Thymus (tissue), 11 donors: ENCODE data around the gene SASH1. TPM values are rescaled to one million over a fixed set of nuclear protein-coding genes. Genes with fewer than 3 reads are reported as not detected.

Source experiments
- DNase-seq, 9 donors: peaks; one replicate each; pipeline ENCODE4 v3.0.0-alpha.2; 2013; ENCODE audit warnings: low spot score in 9 of 9, low read depth in 6 of 9, missing footprints in 1 of 9
- H3K27ac ChIP-seq, 2 donors: one replicate each; pipeline ENCODE4 v1.5.1; 2013; ENCODE audit warnings: control low read depth in 1 of 2, low read depth in 1 of 2, low read length in 1 of 2, mild to moderate bottlenecking in 1 of 2, moderate library complexity in 1 of 2
- H3K27me3 ChIP-seq, 2 donors: one replicate each; pipeline ENCODE4 v1.5.1; 2013; ENCODE audit warnings: low read length in 1 of 2; ENCODE audit not compliant: control insufficient read depth in 2 of 2, insufficient read depth in 1 of 2
- H3K36me3 ChIP-seq, 2 donors: one replicate each; pipeline ENCODE4 v1.5.1; 2013; ENCODE audit warnings: low read length in 1 of 2, mild to moderate bottlenecking in 1 of 2, moderate library complexity in 1 of 2; ENCODE audit not compliant: control insufficient read depth in 2 of 2, insufficient read depth in 2 of 2
- H3K4me1 ChIP-seq, 2 donors: one replicate each; pipeline ENCODE4 v1.5.1; 2013; ENCODE audit warnings: low read length in 2 of 2; ENCODE audit not compliant: control insufficient read depth in 2 of 2, insufficient read depth in 2 of 2
- H3K4me3 ChIP-seq, 2 donors: one replicate each; pipeline ENCODE4 v1.5.1; 2013; ENCODE audit warnings: low read length in 2 of 2, control low read depth in 1 of 2, mild to moderate bottlenecking in 1 of 2
- H3K9me3 ChIP-seq, 2 donors: one replicate each; pipeline ENCODE4 v1.5.1; 2013; ENCODE audit warnings: low read length in 1 of 2, mild to moderate bottlenecking in 1 of 2; ENCODE audit not compliant: control insufficient read depth in 2 of 2, insufficient read depth in 1 of 2
- WGBS: extraction: QIAGEN DNeasy Blood & Tissue Kit; methylation state at CpG from one replicate; pipeline ENCODE4 v1.1.7; 2013; 5-methylcytosine and 5-hydroxymethylcytosine counted together
- polyA plus RNA-seq: library from polyadenylated mRNA; stranded (reverse); fragments of 200-250 nt; gene quantifications from one replicate; pipeline ENCODE4 v1.2.3, GENCODE V29; 2013
- total RNA-seq: library from RNA; stranded (reverse); fragments of 120-200 nt; gene quantifications from one replicate; pipeline ENCODE4 v1.2.4, GENCODE V29; 2013
- donor health status: healthy.

SASH1 gene
- total and polyA plus RNA-seq, 2 donors = 3.7 to 7.0 TPM

DNA sequence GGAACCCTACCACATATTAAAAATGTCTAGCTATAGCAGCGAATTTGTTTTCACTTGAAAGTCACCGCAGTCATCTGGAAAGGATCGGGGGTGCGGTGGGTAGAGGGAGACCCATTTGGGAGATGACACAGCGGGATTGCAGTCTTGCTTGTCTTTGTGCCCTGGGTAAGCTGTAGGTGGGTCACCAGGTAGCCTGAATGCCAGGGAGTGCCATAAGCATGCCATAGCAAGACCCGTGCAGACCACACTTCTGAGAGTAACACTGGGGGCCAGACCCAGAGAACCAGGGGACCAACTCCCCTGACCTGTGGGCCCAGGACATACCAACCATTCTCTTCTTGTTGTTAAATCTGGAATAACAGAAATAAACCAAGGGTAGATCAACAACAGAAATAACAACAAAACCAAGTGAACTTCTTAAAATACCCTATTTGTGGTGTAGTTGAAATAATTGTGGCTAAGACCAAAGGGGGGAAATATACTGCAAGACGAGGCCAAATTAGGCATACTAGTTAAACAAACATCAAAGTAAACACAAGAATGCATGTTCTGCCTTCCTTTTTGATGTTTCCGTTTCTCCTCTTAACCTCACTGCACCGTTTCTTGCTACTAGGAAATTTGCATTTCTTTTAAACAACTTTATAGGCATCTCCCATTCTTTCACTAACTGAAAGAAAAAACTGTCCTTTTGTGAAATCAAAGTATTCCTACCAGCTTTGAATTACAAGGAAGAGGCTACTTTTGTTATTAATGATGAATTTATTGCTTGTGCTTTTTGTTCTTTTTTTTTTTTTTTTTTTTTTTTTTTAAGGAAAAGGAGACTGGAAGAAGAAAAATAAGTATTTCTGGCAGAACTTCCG, 128.2 kb downstream of the SASH1 start:
- Histone ChIP-seq H3K27ac (no peak overlapping the region), H3K36me3 (no peaks in the 10 kb centered on the region), H3K4me1 (no peaks in the 10 kb centered on the region), H3K4me3 (no peak overlapping the region), H3K27me3 (no peaks in the 10 kb centered on the region), H3K9me3 (no peaks in the 10 kb centered on the region)
- no peak for DNase-seq
- WGBS = 87% methylated on average over 10 of the region's 10 CpGs

DNA sequence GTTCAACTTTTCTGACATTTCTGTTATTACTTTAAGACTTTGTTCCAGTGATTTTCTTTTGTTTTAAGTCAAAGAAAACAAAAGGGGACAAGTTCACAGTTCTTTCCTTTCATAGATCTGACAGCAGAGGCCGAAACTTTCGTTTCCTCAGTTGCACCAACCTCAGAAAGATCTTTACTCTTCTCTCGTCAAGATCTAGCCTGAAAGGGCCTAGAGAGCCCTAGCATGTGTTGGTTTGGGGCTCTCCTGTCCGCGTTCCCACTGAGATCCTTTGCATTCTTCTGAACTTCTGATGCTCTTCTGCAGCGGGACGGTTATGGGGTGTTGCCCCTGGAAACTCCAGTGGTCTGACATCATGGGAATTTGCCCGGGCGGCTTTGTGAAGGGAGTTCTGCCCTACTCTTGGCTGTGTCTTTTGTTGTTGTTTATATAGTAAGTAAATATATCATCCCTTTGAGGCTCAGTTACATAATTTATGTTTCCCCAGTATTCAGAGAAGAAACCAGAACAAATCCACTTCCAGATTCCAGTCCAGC, 129.1 kb downstream of the SASH1 start:
- Histone ChIP-seq H3K9me3 (no peaks in the 10 kb centered on the region), H3K4me3 (no peak overlapping the region), H3K4me1 (no peaks in the 10 kb centered on the region), H3K36me3 (no peaks in the 10 kb centered on the region), H3K27me3 (no peaks in the 10 kb centered on the region), H3K27ac (no peak overlapping the region)
- no peak for DNase-seq
- WGBS = 92% methylated on average over 9 of the region's 9 CpGs

DNA sequence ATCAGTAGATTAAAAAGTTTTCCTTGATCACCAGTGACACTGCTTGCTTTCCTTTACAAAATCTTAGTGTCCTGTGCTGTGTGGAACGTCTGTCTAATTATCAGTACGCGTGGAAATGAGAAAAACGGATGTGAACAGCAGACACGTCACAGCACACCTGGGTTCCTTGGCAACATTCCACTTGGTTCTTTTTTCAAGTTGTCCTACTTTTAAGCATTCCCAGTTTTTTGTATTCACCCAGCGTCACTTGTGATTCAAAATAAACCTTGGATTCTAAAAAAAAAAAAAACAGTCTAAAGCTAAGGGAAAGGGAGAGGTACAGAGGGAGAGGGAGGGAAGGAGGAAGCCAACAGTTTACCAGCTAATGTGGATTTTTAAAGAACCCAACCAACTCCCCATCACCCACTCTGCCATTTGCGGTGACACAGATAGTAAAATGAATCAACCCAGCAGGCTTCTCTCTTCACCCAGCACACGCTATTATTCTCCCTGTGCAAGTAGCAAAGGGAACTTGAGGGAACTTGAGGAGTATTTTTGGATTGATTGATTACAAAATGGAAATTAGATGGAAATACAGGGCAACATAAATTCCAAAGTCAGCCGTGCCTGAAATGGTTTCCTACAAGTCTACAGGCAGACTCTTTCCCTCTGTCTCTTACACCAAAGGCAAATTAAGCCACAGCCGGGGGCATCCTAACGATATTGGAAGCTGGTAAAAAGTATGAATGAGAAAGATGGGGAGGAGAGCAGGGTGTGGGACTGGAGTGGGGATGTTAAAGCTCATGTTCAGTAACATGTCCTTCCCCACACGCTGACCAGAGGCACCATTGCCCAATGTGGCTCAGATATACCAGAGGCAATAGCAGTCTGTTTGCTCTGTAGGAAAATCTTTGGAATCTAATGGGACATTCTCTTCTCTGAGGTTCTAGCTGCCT, 129.8 kb downstream of the SASH1 start:
- Histone ChIP-seq H3K27me3 (no peaks in the 10 kb centered on the region), H3K36me3 (no peaks in the 10 kb centered on the region), H3K4me1 (no peaks in the 10 kb centered on the region), H3K4me3 (no peak overlapping the region), H3K27ac (no peak overlapping the region), H3K9me3 (no peaks in the 10 kb centered on the region)
- DNase-seq = no peak
- 91% methylated on average over 12 of the region's 12 CpGs for WGBS

DNA sequence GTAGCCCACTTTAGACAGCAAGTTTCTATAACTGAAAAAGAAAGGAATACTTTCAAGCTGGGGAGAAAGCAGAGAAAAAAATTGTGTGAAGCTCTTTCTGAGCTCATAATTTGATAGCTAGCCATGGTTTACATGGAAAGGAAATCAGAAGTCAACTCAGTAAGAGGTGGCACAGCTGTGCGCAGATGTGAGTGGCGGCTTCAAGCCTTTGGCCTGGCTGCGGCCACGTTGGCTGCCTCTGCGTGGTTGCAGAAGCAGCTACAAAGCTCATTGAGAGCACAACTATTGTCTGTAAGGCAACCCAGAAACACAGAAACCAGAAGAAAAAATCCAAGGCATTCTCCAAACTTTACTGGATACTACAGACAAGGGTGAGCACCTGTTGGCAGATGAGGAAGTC, 136.9 kb downstream of the SASH1 start:
- no peaks in the 10 kb centered on the region for H3K36me3 ChIP-seq
- H3K27me3 ChIP-seq = no peaks in the 10 kb centered on the region
- no peak overlapping the region for H3K27ac ChIP-seq
- H3K9me3 ChIP-seq = no peaks in the 10 kb centered on the region
- WGBS = 96% methylated on average over 5 of the region's 5 CpGs
- no peaks in the 10 kb centered on the region for H3K4me1 ChIP-seq
- no peak for DNase-seq
- no peak overlapping the region for H3K4me3 ChIP-seq

DNA sequence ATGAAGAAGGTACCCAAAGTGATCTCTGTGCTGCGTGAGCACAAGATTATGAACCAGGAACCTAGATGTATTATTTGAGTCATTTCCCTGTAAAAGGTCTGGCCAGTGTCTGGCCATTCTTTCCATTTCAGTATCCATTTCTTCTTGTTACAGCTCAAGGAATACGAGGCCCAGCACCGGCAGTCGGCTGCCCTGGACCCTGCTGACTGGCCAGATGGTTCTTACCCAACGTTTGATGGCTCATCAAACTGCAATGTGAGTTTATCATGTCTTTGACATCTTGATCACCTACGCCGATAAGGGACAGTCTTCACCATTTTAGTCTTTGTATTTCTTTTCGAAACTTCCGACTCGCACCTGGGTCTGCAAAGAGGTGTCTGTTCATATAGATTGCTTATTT, 144.8 kb downstream of the SASH1 start:
- H3K4me1 ChIP-seq = no peaks in the 10 kb centered on the region
- no peak overlapping the region for H3K27ac ChIP-seq
- no peaks in the 10 kb centered on the region for H3K27me3 ChIP-seq
- 86% methylated on average over 10 of the region's 10 CpGs for WGBS
- no peaks in the 10 kb centered on the region for H3K9me3 ChIP-seq
- H3K4me3 ChIP-seq = no peak overlapping the region
- DNase-seq = no peak
- H3K36me3 ChIP-seq = no peaks in the 10 kb centered on the region

DNA sequence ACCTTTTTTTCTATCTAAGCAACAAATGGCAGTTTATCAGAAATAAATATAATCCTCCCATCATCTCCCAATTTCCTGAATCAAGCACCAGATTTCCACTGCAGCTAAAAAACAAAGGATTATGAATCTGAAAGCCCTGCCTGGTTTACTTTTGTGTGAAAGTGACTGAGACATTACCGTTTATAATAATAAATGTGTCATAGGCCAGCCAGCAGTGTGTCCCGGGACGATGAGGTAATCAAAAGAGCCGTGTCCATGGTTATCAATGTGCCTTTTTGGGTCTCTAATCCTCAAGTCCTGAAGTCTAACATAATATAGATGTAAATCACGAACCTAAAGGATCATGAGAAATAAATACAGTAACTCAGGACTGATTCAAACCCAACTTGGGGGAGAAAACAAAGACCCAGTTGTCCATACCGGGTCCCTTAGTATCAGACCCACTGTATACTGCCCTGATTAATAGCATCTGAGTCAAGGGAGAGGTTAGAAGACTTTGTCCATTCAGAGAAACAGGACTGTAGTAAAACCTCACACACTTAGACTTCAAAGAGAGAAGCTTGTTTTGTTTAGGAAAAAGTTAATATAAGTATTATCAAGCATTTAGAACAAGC, 149.1 kb downstream of the SASH1 start:
- 93% methylated on average over 6 of the region's 6 CpGs for WGBS
- no peak overlapping the region for H3K27ac ChIP-seq

DNA sequence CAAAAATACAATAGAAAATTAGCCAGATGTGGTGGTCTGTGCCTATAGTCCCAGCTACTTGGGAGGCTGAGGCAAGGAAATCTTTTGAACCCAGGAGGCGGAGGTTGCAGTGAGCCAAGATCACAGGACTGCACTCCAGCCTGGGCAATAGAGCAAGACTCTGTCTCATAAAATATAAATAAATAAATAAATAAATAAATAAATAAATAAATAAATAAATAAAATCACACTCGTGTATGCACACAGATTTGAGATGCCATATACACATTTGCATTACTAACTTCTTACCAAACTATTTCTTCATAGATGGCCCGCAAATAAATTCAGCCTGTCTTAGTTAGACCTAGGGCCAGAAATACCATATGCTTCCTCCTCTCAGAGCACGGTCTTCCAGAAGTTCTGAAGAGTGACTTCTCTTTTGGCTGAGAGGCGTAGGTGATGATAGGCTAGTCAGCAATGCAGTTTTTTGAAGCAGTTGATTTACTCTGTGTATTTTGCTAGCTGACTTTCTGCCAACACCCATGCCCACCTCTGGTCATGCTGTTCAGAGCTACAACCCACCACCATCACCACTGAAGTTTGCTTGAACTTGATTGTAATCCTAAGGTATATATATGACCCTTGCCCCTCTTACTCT, 150.1 kb downstream of the SASH1 start:
- no peaks in the 10 kb centered on the region for H3K36me3 ChIP-seq
- H3K9me3 ChIP-seq = no peaks in the 10 kb centered on the region
- no peaks in the 10 kb centered on the region for H3K4me1 ChIP-seq
- 95% methylated on average over 5 of the region's 5 CpGs for WGBS
- no peaks in the 10 kb centered on the region for H3K27me3 ChIP-seq
- DNase-seq = no peak
- no peak overlapping the region for H3K4me3 ChIP-seq
- no peak overlapping the region for H3K27ac ChIP-seq

More for the DNA sequence above, 149.1 kb downstream of the SASH1 start:
- no peak overlapping the region for H3K4me3 ChIP-seq
- no peaks in the 10 kb centered on the region for H3K9me3 ChIP-seq
- no peak for DNase-seq
- H3K36me3 ChIP-seq = no peaks in the 10 kb centered on the region
- no peaks in the 10 kb centered on the region for H3K4me1 ChIP-seq
- H3K27me3 ChIP-seq = no peaks in the 10 kb centered on the region

DNA sequence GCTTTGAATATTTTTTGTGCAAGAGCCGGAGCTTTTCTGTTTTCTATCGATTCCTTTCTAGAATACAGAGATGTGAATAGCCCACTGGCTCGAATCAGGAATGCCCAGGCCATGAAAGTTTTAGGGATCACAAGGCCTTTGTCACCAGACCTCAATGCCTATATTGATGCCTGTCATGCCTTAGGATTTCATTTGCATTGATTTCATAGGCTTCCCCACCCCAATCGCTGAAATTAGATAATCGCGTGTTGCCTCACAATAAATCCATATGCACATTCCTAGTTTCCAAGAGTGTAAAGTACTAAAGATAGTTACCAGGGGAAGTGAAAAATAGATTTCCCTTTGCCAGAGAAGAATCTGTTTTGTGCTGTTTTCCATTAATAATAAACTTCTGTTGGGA, 150.8 kb downstream of the SASH1 start:
- H3K4me3 ChIP-seq = no peak overlapping the region
- H3K4me1 ChIP-seq = no peaks in the 10 kb centered on the region
- 95% methylated on average over 6 of the region's 6 CpGs for WGBS
- DNase-seq = no peak
- no peaks in the 10 kb centered on the region for H3K36me3 ChIP-seq
- no peaks in the 10 kb centered on the region for H3K27me3 ChIP-seq
- H3K9me3 ChIP-seq = no peaks in the 10 kb centered on the region
- no peak overlapping the region for H3K27ac ChIP-seq
